AG04449 (cell line): ENCODE data around the gene ADCYAP1.

Experiments
- CTCF ChIA-PET: fragments of 350-600 bp; formaldehyde crosslinking; extraction: SDS; loops from one replicate; lab custom pipeline; 2021; ENCODE audit warnings: antibody characterized with exemption; lab: Yijun Ruan, JAX
- POLR2A ChIA-PET: fragments of 400-600, 350-600 bp; formaldehyde crosslinking; extraction: SDS; loops from one replicate; lab custom pipeline; 2020; ENCODE audit warnings: antibody characterized with exemption, inconsistent platforms; lab: Yijun Ruan, JAX
- DNase-seq: peaks from one replicate; pipeline ENCODE4 v3.0.0-alpha.2; 2010; ENCODE audit warnings: low read depth, low spot score
- H3K4me3 ChIP-seq: 2 replicates; pipeline ENCODE4 v1.5.1; 2011; ENCODE audit warnings: low read depth, mild to moderate bottlenecking, control low read depth, low read length
- TF ChIP-seq, protein P1 (sequence below): IDR thresholded peaks from one replicate; pipeline ENCODE4 v1.5.1; 2011; ENCODE audit warnings: mild to moderate bottlenecking, moderate library complexity, low read length, control low read depth, inconsistent platforms; ENCODE audit not compliant: insufficient read depth; ENCODE audit errors: missing control alignments

The ADCYAP1 gene

DNA sequence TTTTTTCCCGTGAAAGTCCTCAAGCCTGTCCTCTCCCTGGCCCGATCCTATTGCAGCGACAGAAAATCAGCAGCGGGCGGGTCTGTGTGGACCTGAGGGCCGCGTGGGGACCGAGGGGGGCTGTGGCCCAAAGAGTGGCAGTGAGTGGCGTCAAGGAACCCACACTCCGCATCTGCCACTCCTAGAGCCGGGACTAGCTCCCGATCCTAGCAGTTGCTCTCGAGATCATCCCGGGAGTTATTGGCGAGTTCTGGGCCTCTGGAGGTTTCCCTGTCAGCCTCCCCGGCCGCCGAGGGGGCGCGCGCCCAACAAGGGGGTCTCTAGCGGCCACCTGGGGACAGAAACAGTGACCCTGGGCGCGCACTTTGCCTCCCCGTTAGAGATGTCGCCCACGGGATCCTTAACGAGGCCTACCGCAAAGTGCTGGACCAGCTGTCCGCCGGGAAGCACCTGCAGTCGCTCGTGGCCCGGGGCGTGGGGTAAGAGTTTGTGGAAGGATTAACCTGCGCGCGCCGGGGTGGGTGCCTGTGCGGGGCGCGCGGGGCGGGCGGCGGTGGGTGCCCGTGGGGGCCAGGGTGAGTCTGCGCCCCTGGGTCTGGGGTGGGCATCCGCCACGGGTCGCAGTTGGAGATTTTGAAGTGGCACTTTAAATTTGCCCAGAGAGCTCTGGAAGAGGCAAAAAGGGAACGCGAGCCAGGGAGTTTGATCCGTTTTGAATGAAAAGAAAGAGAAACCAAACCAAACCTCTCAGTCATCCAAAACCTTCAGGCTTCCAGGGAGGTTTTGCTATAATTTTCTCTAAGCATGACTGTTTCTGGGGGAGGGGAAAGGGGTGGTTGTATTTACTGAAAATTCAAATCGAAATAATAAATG, 3.5 kb downstream of the ADCYAP1 start:
- TF ChIP-seq, protein P1, sequence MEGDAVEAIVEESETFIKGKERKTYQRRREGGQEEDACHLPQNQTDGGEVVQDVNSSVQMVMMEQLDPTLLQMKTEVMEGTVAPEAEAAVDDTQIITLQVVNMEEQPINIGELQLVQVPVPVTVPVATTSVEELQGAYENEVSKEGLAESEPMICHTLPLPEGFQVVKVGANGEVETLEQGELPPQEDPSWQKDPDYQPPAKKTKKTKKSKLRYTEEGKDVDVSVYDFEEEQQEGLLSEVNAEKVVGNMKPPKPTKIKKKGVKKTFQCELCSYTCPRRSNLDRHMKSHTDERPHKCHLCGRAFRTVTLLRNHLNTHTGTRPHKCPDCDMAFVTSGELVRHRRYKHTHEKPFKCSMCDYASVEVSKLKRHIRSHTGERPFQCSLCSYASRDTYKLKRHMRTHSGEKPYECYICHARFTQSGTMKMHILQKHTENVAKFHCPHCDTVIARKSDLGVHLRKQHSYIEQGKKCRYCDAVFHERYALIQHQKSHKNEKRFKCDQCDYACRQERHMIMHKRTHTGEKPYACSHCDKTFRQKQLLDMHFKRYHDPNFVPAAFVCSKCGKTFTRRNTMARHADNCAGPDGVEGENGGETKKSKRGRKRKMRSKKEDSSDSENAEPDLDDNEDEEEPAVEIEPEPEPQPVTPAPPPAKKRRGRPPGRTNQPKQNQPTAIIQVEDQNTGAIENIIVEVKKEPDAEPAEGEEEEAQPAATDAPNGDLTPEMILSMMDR = no peak
- ChIA-PET POLR2A (no interaction called here), CTCF (no interaction called here)
- H3K4me3 ChIP-seq = peak overlapping the region; percentile 9
- DNase-seq = no peak

DNA sequence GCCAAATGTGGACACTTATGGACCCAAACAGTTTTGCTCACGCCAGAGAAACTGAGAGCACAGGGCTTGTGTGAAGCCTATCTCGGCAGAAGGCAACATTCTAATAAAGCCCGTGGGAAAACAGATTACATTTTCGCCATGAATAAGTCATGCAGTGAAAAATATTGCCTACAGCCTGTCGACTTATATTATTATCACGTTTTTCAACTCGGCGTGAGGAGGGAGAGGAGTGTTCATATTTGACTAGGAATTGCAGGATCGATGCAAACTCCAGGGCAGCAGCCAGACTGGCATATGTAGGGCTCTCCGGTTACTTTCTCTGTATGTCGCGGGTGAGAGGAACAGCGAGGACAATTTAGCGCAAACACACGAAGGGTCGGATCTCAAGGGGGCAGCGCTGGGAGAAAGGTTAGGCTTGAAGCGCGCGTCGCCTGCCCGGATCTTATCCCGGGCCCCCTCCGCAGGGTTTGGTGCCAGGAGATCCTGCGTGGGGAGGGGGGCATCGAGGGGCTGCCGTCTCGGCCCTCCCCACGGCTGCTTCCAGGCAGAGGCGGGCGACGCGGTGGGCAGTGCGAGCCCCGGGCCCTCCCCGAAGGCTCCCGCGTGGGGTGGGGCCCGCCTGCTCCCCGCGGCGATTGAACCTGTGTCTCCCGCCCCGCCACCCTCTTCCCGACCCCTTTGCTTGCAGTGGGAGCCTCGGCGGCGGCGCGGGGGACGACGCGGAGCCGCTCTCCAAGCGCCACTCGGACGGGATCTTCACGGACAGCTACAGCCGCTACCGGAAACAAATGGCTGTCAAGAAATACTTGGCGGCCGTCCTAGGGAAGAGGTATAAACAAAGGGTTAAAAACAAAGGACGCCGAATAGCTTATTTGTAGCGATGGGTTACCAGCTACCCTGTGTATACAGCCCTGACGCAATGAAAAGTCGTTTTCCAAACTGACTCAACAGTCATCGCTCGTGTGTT, 4.4 kb downstream of the ADCYAP1 start:
- DNase-seq = no peak
- peak overlapping the region; percentile 9 for H3K4me3 ChIP-seq
- ChIA-PET POLR2A (no interaction called here), CTCF (no interaction called here)
- TF ChIP-seq, protein P1 = no peak

DNA sequence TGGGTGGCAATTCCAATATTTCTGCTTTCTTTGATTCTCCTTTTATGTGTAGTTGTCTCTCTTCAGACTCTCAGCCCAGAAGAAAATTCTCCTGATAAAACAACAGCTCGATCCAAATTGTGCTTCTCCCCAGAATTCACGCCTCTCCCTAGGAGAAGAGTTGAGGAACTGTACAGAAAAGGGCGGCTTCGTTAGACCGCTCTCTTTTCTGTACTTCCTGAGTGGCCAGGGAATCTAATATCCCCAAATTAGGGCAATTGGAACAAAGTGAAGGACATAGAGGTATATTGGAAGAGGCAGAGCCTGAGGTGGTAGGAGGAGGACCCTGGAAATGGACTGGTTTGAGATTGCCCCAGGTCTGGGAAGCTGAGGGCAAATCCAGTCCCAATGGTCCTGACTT, 5.6 kb downstream of the ADCYAP1 start:
- DNase-seq = no peak
- TF ChIP-seq, protein P1 = no peak
- no peak overlapping the region for H3K4me3 ChIP-seq
- POLR2A ChIA-PET = no interaction called here
- CTCF ChIA-PET = no interaction called here

DNA sequence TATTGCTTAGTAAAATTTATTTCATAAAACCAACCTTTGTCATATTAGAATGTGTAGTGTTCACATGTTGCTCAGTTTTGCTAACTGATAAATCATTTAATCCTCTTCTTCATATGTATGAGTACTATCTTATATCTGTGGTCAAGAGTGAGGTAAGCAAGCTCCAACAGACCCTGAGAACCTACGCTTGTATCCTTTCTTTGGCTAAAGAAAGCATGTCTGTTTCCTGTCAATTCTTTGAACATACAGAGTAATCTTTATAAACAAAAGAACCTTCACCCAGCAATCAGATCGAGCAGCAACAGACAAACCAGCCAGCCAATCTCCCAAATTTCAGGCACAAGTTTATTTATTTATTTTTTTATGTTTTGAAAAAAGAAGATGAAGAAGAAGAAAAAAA, 6.4 kb downstream of the ADCYAP1 start:
- POLR2A ChIA-PET = no interaction called here

DNA sequence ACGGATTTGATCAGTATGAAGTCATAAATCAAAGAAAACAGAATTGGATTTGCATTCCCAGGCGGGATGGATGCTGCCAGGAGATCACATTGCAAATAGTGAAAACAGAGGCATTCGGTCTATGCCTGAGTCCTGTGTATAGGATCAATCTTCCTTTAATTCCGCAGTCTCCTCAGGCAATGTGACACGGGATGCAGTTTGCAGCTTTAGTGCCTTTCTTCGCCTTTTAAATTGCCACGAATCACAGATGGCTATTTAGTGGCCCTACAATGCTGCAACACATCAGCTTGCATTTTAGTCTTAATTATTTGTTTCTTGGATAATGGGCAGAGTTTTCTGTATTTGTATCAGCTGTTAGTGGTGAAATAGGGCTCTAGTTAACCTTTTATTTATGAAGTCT, 6.8 kb downstream of the ADCYAP1 start:
- no peak overlapping the region for H3K4me3 ChIP-seq
- ChIA-PET CTCF (no interaction called here), POLR2A (no interaction called here)
- no peak for DNase-seq
- TF ChIP-seq, protein P1 = no peak

More for the DNA sequence above, 6.4 kb downstream of the ADCYAP1 start:
- TF ChIP-seq, protein P1 = no peak
- CTCF ChIA-PET = no interaction called here
- no peak for DNase-seq
- no peak overlapping the region for H3K4me3 ChIP-seq

DNA sequence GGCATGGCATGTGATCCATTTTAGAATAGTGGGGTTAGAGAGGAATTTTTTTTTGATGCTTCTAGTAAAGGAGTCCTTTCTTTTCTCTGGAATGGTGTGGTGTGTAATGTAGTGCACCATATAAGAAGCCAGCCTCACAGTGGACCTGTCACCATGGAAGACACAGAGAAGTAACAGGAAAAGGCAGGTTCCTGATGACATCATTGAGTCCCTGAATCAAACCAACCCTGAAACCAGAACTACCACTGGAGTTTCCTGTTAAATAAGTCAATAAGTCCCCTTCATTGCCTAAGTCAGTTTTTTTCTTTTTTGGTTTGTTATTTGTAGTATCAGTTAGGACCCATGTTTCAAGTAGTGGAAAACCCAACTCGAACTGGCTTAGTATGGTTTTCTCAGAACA, 11.9 kb downstream of the ADCYAP1 start:
- TF ChIP-seq, protein P1 = no peak
- no peak for DNase-seq
- no peak overlapping the region for H3K4me3 ChIP-seq
- ChIA-PET POLR2A (no interaction called here), CTCF (no interaction called here)
